Renal pelvis (tissue), 4 donors: ENCODE data around the gene TTYH3. TPM values are rescaled to one million over a fixed set of nuclear protein-coding genes. Genes with fewer than 3 reads are reported as not detected.
A peak's percentile ranks its signal among the peaks of the same experiment; 100 is the strongest.
"Not testable (repeated sequence)": the region's sequence is repeated elsewhere in the genome, so short reads cannot be mapped to it uniquely, and the experiment has no call there.

Source experiments
- DNase-seq: peaks from one replicate; pipeline ENCODE4 v3.0.0-alpha.2; 2013
- polyA plus RNA-seq, 3 donors: library from polyadenylated mRNA; unstranded; fragments of 120-200 nt; gene quantifications; one replicate each; pipeline ENCODE4 v1.2.1, GENCODE V29; 2013; ENCODE audit not compliant: insufficient read length in 3 of 3

TTYH3 gene
- polyA plus RNA-seq, 3 donors, result 114 to 152 (median 138) TPM

DNA sequence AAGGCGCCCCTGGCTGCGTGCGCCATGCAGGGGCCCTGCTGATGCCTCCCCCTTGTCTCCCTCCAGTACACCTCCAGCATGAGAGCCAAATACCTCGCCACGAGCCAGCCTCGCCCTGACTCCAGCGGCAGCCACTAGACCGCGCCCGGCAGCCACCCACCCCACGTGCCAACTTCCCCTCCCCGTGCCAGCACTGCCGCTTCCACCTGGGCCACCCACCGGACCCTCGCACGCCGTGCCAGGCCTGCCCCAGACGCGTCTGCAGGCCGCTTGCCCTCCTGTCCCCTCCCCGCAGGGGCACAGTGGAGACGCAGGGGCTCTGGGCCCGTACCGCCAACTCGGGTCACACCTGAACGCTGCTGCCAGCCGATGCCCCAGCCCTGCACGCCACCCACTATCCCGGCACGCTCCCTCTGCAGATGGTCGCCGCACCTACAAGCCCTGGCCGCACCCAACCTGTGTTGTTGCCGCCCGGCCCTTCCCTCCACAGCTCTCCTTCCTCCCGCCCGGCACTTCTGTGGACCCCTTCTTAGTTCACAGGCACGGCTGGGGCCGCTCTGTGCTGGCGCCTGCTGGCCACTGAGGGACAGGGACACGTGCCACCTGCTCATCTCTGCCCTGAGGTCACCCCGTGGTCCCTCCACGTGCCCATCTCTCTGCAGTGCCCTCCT lies 30.0 kb downstream of the TTYH3 start:
- DNase-seq, result no peak

DNA sequence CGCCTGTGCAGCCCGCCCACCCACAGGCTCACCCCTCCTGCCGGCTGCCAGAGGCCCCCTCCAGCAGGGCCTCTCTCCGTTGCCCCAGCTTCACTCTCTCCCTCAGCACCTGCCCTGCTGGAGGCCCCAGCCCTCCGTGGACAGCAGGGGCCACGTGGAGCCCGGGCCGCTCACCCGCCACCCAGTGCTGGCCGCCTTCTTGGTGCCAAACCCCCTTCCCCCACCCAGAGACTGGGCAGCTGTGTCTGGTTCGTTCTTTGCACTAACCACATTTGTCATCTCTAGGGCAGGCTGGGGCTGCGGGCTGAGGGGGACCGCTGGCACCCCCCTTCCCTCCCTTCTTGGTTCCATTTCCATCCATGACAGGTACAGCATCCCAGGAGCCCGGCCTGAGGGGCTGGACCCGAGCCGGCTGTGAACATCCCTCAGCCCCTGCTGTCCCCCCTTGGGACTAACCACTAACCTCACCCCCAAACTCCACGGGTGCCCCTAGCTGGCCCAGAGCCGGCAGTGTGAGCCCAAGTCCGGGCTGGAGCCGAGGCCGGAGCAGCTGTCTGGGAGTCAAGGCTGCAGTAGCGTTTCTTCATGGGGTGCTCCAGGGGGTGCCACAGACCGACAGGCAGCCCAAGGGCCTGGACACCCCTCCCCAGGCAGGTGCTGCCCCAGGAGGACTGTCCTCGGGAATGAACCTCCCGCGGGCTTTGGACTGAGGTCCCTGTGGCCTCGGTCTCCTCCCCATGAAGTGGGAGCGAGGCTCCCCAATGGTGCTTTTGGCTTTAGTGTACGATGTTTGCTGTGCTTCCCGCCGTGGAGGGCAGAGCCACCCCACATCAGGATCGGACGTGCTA lies 30.7 kb downstream of the TTYH3 start:
- DNase-seq, result no peak

GRCh38 chr7:2663121-2663886 lies 31.5 kb downstream of the TTYH3 start:
- DNase-seq, result no peak

DNA sequence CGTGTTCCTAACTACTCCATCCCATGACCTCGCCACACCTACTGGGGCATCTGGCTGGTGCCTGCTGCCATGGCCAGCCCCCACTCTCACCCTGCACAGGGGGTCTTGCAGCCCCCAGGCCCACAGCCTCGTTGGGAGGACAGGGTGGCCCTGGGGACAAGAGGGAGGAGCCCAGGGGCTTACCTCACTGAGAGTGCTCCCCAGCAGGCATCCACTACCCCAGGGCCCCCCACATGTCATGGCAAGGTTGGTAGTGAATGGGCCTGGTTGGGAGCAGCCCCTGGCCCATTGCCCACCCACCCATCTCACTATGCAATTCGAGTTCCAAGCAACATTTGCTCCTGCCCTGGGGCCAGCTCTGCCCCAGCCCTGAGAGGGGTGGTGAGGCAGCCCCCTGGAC lies 32.2 kb downstream of the TTYH3 start:
- no peak for DNase-seq

DNA sequence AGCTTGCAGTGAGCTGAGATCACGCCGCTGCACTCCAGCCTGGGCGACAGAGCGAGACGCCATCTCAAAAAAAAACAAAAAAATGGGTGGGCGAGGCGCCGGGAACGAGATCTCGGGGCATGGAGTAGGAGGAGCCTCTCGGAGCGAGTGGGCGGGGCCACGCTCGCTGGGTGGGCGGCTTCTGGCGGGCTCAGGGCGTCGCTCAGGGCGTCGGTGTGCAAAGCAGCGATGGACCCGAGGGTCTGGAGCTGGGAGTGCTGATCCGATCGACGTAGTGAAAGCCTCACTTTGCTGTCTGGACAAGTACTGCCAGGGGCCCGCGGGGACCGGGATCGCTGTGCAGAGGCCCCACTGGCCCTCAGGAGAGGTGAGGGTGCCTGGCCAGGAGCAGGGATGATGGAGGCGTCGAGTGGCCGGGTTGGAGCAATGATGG lies 33.6 kb downstream of the TTYH3 start:
- DNase-seq, result no peak

DNA sequence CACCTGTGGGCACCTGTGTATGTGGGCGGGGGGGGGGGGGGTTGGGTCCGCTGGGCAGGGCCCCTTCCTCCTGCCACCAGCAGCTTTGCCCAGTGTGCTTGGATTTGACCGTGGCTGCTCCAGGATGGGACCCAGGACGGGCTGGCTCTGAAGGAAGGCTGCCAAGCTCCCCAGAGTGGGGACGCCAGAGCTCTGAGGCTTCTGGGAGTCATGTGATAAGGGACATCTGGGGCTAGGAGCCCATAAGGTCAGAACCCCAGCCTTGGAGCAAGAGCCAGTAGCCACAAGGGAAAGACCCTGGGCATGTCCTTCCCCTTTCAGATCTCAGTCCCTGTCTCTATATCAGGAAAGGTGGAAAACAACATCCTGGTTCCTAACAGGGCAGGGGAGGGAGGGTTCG lies 34.4 kb downstream of the TTYH3 start:
- DNase-seq, result no peak

DNA sequence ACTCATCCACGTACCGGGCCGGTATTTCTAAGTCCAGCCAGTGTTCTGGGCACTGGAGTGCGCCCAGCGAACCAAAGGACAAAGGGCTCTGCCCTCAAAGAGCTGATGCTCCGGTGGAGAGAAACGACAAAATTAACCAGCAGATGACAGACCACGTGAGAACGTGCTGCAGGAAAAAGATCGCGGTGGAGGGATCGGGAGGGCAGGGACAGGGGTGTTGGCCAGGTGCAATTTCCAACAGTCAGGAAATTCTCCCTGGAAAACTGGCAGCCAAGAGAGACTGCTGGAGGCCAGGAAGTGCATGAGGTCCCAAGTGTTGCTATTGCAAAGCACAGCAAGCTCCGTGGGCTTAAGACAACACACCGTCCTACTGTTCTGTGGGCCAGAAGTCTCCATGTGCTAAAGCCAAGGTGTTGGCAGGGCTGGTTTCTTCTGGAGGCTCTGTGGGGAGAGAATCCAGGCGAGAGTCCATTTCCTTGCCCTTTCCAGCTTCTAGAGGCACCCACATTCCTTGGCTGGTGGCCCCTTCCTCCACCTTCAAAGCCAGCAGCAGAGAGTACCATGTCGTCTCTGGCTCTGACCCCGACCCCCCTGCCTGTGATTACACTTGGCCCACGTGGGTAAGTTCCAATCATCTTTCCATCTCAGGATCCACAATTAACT lies 34.9 kb downstream of the TTYH3 start:
- DNase-seq, result no peak

DNA sequence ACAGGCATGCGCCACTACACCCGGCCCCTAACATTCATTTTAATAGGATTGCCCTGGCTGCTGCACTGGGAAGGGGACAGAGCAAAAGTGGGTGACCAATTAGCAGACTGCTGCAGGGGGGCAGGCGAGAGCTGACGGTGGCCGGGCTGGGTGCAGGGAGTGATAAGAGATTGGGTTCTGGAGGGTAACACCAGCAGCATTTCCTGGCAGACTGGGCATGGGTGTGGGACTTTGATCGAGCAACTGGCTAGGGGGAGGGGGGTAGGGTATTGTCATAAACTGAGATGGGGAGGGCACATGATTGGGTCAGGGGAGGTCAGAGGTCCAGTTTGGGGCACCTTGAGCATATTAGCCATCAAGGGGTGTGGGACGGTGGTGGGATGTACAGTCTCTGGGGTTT lies 36.1 kb downstream of the TTYH3 start:
- DNase-seq, result no peak

GRCh38 chr7:2668401-2668800 lies 36.6 kb downstream of the TTYH3 start:
- DNase-seq, result no peak

GRCh38 chr7:2670171-2670570 lies 38.4 kb downstream of the TTYH3 start:
- no peak for DNase-seq

GRCh38 chr7:2670720-2671391 lies 39.1 kb downstream of the TTYH3 start:
- DNase-seq, result no peak

GRCh38 chr7:2673214-2673613 lies 41.4 kb downstream of the TTYH3 start:
- DNase-seq, result not testable (repeated sequence)

DNA sequence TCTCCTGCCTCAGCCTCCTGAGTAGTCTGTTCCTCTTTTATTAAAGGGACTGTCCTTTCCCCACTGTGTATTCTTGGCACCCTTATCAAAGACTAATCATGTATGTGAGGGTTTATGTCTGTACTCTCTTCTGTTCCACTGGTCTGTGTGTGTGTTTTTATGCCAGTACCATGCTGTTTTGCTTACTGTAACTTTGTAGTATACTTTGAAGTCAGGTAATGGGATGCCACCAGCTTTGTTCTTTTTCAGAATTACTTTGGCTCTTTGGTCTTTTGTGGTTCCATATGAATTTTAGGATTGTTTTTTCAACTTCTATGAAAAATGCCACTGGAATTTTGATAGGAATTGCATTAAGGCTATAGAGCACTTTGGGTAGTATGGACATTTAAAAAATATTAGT lies 42.1 kb downstream of the TTYH3 start:
- DNase-seq, result no peak

DNA sequence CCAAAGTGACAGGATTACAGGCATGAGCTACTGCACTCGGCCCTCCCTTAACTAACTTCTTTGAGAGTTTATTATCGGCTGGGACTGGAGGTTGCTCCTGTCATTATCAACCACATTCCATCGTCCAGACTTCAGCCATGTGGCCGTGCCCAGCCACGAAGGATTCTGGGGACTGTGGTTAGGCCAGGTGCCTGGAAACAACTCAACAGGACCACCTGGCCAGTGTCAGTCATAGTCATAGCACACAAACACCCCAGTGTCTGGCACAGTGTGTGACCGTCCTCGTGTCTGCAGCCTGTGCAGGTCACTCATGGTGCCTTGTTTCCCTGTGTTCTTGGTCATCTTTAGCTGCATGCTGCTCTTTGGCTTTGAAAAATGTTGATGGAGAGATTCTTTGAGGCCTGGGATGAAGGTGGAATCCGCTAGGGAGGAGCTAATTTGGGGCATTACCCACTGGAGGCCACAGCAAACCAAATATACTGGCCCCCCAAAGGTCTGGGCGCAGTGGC lies 43.5 kb downstream of the TTYH3 start:
- DNase-seq, result no peak

DNA sequence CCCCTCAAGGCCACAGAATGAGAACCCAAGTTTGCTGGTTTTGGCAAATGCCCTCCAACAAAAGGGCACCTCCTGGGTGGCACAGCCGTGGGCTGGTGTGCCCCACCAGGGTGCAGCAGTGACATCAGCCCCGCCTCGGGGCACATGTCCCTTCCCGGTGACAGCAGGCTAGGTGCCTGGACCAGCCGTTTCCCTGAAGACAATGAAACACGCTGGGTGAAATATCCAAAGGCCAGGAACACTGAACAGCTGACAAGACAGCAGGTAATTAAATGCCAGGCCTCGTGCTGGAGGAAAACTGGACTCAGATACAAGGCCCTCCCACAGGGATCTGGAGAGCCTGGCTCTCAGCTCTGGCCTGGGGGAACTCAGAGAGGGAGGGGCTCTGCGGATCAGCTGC lies 44.8 kb downstream of the TTYH3 start:
- DNase-seq, result not testable (repeated sequence)

DNA sequence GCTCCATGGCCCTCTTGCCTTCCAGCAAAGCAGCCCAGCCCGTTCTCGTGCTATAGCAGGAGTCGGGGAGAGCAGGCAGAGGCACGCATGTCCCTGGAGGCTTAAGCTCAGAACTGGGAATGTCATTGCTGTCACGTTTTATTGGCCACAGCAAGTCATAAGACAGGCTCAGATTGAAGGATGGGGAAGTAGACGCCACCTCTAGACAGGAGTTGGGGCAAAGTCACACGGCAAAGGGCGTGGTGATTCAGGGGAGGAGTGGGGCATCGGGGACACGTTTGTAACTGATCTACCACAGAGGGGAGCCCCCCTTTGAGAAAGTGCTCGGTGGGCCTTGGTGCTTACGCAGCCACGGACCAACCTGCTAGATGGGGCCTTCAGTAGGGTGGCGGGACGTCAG lies 46.7 kb downstream of the TTYH3 start:
- not testable (repeated sequence) for DNase-seq

GRCh38 chr7:2679135-2680127 lies 47.6 kb downstream of the TTYH3 start:
- DNase-seq, result not testable (repeated sequence)

DNA sequence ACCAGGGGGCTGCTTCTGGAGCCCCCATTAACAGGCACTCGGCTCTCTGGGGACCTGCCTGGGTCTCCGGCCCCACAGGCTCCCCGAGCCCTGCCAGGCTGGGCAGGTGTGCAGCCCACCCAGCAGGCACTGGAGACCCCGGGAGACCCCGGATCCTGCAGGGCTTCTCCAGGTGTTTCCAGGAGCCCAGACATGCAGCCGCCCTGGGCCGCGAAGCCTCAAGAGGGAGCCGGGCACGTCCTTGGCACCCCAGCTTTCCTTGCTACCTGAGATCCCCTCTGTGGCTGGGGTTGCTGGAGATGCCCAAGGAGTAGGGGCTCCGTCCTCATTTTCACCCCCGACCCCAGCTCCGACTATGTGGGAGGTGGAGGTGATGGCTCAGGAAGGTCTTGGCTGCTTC lies 48.5 kb downstream of the TTYH3 start:
- no peak for DNase-seq

GRCh38 chr7:2680792-2681490 lies 49.2 kb downstream of the TTYH3 start:
- peak; percentile 54 for DNase-seq
